Mesodermal cell (in vitro differentiated cells): ENCODE results near the gene CACNA1E. TPM values are rescaled to one million over a fixed set of nuclear protein-coding genes. Genes with fewer than 3 reads are reported as not detected.
A peak's percentile ranks its signal among the peaks of the same experiment; 100 is the strongest.

Experiments
- H3K27ac ChIP-seq: 2 replicates; pipeline ENCODE4 v1.7.0; 2013; ENCODE audit warnings: mild to moderate bottlenecking, low read depth, low read length, moderate library complexity; ENCODE audit not compliant: severe bottlenecking
- H3K36me3 ChIP-seq: 2 replicates; pipeline ENCODE4 v1.7.1; 2013; ENCODE audit warnings: mild to moderate bottlenecking, low read length, moderate library complexity; ENCODE audit not compliant: control insufficient read depth, insufficient read depth
- H3K4me1 ChIP-seq: one replicate; pipeline ENCODE4 v1.7.1; 2013; ENCODE audit warnings: mild to moderate bottlenecking, low read length; ENCODE audit not compliant: insufficient read depth, control insufficient read depth, poor library complexity, severe bottlenecking
- H3K4me3 ChIP-seq: 2 replicates; pipeline ENCODE4 v1.7.0; 2013; ENCODE audit warnings: low read length, control low read depth, mild to moderate bottlenecking; ENCODE audit not compliant: insufficient read depth, poor library complexity, severe bottlenecking; ENCODE audit errors: extremely low read depth
- H3K9me3 ChIP-seq: 2 replicates; pipeline ENCODE4 v1.7.1; 2013; ENCODE audit warnings: mild to moderate bottlenecking, low read length, moderate library complexity; ENCODE audit not compliant: control insufficient read depth
- WGBS, 2 experiments: methylation state at CpG; one replicate each; pipeline ENCODE4 v1.1.5; 2013; ENCODE audit warnings: missing lambda C conversion rate in 2 of 2; ENCODE audit not compliant: insufficient coverage in 2 of 2; 5-methylcytosine and 5-hydroxymethylcytosine counted together
- polyA plus RNA-seq, 2 experiments: library from polyadenylated mRNA; stranded (reverse); fragments of 50-300 nt; gene quantifications; one replicate each; pipeline ENCODE4 v1.2.3, GENCODE V29; 2013

Gene CACNA1E
- polyA plus RNA-seq (2013, experiment 1 of 2), result 0.07 TPM
- 0.05 TPM for polyA plus RNA-seq (2013, experiment 2 of 2)

DNA sequence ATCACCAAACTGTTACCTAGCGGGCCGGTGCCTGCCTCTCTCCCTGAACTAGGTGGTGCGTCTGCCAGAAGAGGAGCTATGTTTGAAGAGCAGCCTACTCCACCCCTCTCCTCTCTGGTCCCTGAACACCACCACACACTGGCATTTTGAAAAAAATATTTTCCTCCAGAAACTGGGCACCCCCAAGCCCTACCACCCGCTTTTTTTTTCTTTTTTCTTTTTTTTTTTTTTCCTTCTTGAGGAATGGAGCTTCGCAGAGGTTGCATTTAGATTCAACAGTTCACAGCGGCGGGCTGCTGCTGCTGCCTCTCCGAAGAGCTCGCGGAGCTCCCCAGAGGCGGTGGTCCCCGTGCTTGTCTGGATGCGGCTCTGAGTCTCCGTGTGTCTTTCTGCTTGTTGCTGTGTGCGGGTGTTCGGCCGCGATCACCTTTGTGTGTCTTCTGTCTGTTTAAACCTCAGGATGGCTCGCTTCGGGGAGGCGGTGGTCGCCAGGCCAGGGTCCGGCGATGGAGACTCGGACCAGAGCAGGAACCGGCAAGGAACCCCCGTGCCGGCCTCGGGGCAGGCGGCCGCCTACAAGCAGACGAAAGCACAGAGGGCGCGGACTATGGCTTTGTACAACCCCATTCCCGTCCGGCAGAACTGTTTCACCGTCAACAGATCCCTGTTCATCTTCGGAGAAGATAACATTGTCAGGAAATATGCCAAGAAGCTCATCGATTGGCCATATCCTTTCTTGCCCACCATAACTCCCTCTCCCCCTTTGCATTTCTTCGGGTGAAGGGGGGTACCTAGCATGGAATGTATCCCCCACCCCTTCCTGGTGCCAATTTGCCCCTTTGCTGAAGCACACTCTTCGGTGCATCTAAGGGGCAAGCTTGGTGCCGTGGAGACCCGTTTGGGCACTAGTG, at the start of gene CACNA1E:
TSS of gene CACNA1E (plus strand) at position 233 of the 911 bp plus-strand sequence. CDS start at position 461, 228 bp downstream.
- Histone ChIP-seq H3K9me3 (no peaks in the 10 kb centered on the region), H3K4me1 (peaks cover 5% of the 10 kb centered on the region), H3K27ac (no peak within 1 kb of the TSS), H3K4me3 (peak within 1 kb of the TSS; percentile 24), H3K36me3 (no peaks in the 10 kb centered on the region)
- WGBS, 2 experiments, result 9% methylated on average over 31 to 33 of the region's 43 CpGs

DNA sequence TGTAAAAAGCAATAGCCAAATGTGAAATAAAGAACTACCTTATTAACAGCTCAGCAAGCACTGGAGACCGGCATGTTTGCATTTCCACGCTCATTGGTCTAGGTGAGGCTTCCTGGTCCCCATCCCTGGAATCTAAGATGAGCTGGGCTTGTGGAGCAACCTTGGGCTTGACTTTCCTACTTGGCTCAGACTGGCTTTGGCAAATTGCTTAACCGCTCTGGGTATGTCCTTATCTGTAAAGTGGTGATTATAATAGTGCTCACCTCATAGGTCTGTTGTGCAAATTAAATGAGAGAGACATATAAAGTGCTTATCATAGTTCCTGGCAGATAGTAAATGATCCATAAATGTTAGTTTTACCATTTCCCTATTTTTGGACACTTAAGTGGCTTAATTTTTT, 49.4 kb upstream of the CACNA1E start:
- H3K27ac ChIP-seq, result no peak overlapping the region
- WGBS, 2 experiments, result 95 to 100% methylated on average over 2 to 3 of the region's 3 CpGs
- no peaks in the 10 kb centered on the region for H3K9me3 ChIP-seq
- no peaks in the 10 kb centered on the region for H3K36me3 ChIP-seq
- no peaks in the 10 kb centered on the region for H3K4me1 ChIP-seq
- H3K4me3 ChIP-seq, result no peak overlapping the region

DNA sequence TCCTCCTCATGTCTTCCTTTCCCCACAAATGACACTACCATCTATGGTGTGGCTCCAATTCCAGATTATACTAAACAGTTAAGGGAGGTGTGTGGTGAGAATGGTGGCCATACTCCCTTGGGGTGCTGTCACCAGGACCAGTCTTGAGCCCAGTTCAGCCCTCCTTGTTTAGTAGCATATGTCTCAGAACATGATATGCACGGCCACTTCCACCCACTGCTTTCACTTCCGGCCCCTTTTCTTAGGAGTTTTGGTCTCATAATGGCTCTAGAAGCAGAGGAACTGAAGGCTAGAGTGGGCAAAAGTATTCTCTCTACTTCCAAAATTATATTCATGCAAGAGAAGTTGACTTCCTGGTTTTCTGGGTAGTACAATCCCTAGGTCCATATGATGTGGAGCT, 45.3 kb upstream of the CACNA1E start:
- WGBS, 2 experiments, result 88 to 90% methylated on average over 1 to 2 of the region's 2 CpGs
- Histone ChIP-seq H3K9me3 (no peaks in the 10 kb centered on the region), H3K4me1 (no peaks in the 10 kb centered on the region), H3K27ac (no peak overlapping the region), H3K4me3 (no peak overlapping the region), H3K36me3 (no peaks in the 10 kb centered on the region)

DNA sequence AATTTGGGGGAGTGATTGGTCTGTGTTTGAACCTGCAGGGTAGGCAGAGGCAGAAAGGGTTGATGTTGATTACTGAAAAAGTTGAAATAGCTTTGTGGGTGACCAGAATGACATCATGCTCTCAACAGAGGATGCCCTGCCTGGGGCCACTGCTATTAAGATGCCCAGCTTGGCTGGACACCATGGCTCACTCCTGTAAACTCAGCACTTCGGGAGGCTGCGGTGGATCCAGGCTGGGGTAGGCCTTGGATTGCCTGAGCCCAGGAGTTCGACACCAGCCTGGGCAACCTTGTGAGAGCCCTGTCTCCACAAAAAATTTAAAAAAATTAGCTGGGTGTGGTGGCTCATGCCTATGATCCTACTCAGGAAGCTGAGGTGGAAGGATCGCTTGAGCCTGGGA, 42.8 kb upstream of the CACNA1E start:
- no peak overlapping the region for H3K4me3 ChIP-seq
- no peaks in the 10 kb centered on the region for H3K36me3 ChIP-seq
- no peaks in the 10 kb centered on the region for H3K9me3 ChIP-seq
- WGBS, 2 experiments, result 97% methylated on average over 4 of the region's 4 CpGs
- H3K4me1 ChIP-seq, result no peaks in the 10 kb centered on the region
- no peak overlapping the region for H3K27ac ChIP-seq

DNA sequence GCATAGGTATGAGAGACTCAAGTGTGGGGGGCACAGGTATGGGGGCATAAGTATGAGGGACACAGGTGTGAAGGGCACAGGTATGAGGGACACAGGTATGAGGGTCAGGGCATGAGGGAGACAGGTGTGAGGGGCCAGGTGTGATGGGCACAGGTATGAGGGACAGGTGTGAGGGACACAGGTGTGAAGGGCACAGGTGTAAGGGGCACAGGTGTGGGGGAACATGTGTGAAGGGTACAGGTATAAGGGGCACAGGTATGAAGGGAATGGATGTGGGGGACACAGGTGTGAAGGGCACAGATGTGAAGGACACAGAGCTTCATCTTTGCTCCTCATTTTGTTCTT, 41.2 kb upstream of the CACNA1E start:
- Histone ChIP-seq H3K9me3 (no peaks in the 10 kb centered on the region), H3K4me1 (no peaks in the 10 kb centered on the region), H3K4me3 (no peak overlapping the region), H3K27ac (no peak overlapping the region), H3K36me3 (no peaks in the 10 kb centered on the region)

DNA sequence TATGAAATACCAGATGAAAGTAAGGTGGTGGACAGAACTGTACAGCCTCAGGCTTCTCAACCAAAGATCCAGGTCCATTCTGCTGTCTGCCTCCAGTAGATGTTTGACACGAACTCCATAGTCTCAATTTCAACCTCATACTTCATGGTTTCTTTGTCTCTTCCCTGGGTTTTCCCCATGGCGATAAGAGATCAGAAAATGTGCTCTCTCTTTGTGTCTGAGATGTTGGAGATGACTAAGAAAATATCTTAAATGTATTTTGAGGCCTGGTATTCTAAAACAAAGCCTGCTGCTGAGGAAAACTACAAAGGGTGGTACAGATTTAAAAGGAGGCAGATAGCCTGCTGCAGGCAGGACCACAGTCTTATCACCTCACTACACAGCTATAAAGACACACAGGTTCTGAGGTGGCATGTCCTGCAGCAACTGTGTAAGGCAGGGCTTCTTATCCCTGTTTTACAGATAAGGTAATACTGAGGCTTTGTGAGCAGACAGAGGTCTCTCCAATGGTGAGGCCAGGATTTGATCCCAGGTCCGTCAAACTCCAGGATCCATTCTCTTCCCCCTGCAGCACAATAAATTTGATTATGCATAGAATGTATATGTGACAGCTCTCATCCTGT, 40.0 kb upstream of the CACNA1E start:
- H3K27ac ChIP-seq, result no peak overlapping the region
- peaks cover 10% of the 10 kb centered on the region for H3K9me3 ChIP-seq
- H3K36me3 ChIP-seq, result no peaks in the 10 kb centered on the region
- H3K4me1 ChIP-seq, result no peaks in the 10 kb centered on the region
- no peak overlapping the region for H3K4me3 ChIP-seq
- 80% methylated on average over 1 of the region's 3 CpGs; no CpG with 5 or more reads in 1 of the 2 experiments for WGBS, 2 experiments

- H3K9me3 ChIP-seq, result peaks cover 10% of the 10 kb centered on the region
- no peaks in the 10 kb centered on the region for H3K36me3 ChIP-seq
- no peak overlapping the region for H3K27ac ChIP-seq
- no peaks in the 10 kb centered on the region for H3K4me1 ChIP-seq
- no peak overlapping the region for H3K4me3 ChIP-seq
Measured at GRCh38 chr1:181445436-181445835, 37.9 kb upstream of the CACNA1E start.

DNA sequence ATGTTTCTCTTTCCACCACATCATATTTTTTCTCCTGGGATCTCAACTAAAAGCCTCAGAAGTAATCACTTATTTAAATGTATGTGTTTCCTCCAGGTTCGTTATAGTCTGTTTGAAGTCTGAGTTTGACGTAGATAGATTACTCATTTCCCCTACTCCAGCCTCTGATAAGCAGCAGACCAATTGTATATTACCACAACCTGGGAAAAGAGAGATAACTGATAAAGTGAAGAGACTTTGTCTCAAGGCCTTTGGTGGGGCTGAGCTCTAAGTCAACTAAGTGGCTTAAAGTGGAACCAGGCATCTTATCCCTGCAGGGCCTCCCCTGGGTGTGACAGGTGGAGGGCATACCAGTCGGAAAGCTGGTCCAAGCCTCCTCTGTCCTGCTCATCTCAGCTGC, 34.9 kb upstream of the CACNA1E start:
- no peaks in the 10 kb centered on the region for H3K4me1 ChIP-seq
- no peak overlapping the region for H3K4me3 ChIP-seq
- H3K9me3 ChIP-seq, result peaks cover 10% of the 10 kb centered on the region
- no peaks in the 10 kb centered on the region for H3K36me3 ChIP-seq
- WGBS, 2 experiments, result 50 to 86% methylated on average over 1 of the region's 3 CpGs
- no peak overlapping the region for H3K27ac ChIP-seq

- H3K27ac ChIP-seq, result no peak overlapping the region
- peaks cover 13% of the 10 kb centered on the region for H3K9me3 ChIP-seq
- no peak overlapping the region for H3K4me3 ChIP-seq
- 87 to 90% methylated on average over 3 of the region's 4 CpGs for WGBS, 2 experiments
- H3K36me3 ChIP-seq, result no peaks in the 10 kb centered on the region
- no peaks in the 10 kb centered on the region for H3K4me1 ChIP-seq
Measured at GRCh38 chr1:181451661-181452230, 31.6 kb upstream of the CACNA1E start.

GRCh38 chr1:181452746-181453145, 30.6 kb upstream of the CACNA1E start:
- peaks cover 10% of the 10 kb centered on the region for H3K9me3 ChIP-seq
- no peak overlapping the region for H3K27ac ChIP-seq
- H3K36me3 ChIP-seq, result no peaks in the 10 kb centered on the region
- no peaks in the 10 kb centered on the region for H3K4me1 ChIP-seq
- no peak overlapping the region for H3K4me3 ChIP-seq
- 71 to 100% methylated on average over 1 to 2 of the region's 3 CpGs for WGBS, 2 experiments
